ENCODE measurements around the gene ANKRD28. TPM values are rescaled to one million over a fixed set of nuclear protein-coding genes. Genes with fewer than 3 reads are reported as not detected.

The ANKRD28 gene
- total and polyA plus RNA-seq, 2 donors from 2014 or later, result 9.8 to 72.4 TPM

DNA sequence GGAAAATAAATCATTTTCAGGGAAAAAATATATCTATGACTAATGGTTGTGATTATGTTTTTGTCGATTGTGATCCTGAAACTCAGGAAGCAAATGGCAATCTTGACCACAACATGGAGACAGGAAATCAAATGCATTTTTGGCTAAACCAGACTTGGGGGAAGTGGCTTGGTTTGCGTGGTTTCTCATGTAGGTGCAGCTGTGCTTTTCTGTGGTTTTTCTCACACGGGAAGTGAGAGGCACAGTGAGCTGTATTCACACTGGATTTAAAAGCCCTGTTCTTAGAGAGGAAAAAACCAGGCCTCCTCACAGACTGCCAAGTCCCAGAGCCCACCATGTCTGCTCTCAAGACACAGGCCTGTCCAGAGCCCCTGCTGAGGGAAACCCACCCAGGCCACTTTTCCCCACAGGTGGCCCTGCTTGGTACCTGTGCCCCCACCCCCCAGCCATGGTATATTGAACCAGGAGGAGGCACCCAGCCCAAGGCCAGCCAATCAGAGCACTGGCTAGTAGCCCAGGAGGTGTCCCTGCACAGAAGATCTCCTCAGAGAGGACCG lies 150.1 kb downstream of the ANKRD28 start:
- no peak overlapping the region for H3K4me3 ChIP-seq (ENCODE audit: low read length in 3 of 3)
- H3K9me3 ChIP-seq (ENCODE audit: control insufficient read depth in 2 of 3, insufficient read depth in 1 of 3, low read length in 3 of 3), result no peaks in the 10 kb centered on the region
- FAIRE-seq (no peak), DNase-seq (peak in 1 of 5 donors; percentile 74)
- TF ChIP-seq, protein P1, sequence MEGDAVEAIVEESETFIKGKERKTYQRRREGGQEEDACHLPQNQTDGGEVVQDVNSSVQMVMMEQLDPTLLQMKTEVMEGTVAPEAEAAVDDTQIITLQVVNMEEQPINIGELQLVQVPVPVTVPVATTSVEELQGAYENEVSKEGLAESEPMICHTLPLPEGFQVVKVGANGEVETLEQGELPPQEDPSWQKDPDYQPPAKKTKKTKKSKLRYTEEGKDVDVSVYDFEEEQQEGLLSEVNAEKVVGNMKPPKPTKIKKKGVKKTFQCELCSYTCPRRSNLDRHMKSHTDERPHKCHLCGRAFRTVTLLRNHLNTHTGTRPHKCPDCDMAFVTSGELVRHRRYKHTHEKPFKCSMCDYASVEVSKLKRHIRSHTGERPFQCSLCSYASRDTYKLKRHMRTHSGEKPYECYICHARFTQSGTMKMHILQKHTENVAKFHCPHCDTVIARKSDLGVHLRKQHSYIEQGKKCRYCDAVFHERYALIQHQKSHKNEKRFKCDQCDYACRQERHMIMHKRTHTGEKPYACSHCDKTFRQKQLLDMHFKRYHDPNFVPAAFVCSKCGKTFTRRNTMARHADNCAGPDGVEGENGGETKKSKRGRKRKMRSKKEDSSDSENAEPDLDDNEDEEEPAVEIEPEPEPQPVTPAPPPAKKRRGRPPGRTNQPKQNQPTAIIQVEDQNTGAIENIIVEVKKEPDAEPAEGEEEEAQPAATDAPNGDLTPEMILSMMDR (IDR thresholded peaks at IDR 0.05; ENCODE audit: borderline replicate concordance, extremely low read depth, insufficient read depth), result no peak
- no peak overlapping the region for H3K9ac ChIP-seq (ENCODE audit: low read length in 3 of 3)
- intact Hi-C loops (cut with DNase I), result no loop called here
- no peak overlapping the region for H3K27ac ChIP-seq (ENCODE audit: low read depth in 2 of 2, low read length in 2 of 2)
- peaks cover 0 to 3% (median 2%) of the 10 kb centered on the region in 3 donors for H3K36me3 ChIP-seq (ENCODE audit: control insufficient read depth in 2 of 3, insufficient read depth in 3 of 3, low read length in 3 of 3)
- no peaks in the 10 kb centered on the region for H3K4me1 ChIP-seq (ENCODE audit: control insufficient read depth in 2 of 3, insufficient read depth in 2 of 3, low read depth in 1 of 3, low read length in 3 of 3)
- H3K27me3 ChIP-seq (ENCODE audit: control insufficient read depth, insufficient read depth, low read length), result no peaks in the 10 kb centered on the region

DNA sequence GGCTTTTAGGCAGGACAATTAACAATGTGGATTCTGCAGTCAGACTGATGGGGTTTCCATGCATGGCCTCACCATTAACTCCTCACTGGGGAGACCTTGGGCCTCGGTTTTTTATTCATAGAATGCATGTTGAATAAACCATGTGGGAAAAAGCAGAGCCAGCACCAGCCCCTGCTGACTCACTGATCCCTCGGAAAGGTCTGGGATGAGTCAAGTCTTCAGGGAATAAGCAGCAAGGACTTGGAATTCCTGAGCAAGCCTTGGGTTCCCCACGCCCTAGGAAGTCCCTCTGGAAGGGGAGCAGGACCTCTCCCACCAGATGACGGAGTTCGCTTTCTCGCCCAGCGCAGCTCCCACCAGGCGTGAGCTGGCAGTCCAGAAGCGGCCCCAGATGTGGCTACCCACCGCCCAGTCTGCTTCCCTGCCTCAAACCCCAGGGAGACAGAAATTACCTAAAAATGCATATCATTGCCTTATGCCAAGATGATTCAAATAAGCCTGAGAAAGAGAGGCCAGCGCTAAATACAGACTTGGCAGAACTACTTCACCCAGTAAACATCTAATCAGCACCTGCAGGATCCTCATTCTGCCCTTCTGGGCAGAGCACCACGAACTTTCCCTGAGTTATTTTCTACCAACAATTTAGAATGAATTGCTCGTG lies 150.8 kb downstream of the ANKRD28 start:
- H3K4me1 ChIP-seq (ENCODE audit: control insufficient read depth in 2 of 3, insufficient read depth in 2 of 3, low read depth in 1 of 3, low read length in 3 of 3), result no peaks in the 10 kb centered on the region
- DNase-seq (peak in 1 of 5 donors; percentile 73), FAIRE-seq (no peak)

DNA sequence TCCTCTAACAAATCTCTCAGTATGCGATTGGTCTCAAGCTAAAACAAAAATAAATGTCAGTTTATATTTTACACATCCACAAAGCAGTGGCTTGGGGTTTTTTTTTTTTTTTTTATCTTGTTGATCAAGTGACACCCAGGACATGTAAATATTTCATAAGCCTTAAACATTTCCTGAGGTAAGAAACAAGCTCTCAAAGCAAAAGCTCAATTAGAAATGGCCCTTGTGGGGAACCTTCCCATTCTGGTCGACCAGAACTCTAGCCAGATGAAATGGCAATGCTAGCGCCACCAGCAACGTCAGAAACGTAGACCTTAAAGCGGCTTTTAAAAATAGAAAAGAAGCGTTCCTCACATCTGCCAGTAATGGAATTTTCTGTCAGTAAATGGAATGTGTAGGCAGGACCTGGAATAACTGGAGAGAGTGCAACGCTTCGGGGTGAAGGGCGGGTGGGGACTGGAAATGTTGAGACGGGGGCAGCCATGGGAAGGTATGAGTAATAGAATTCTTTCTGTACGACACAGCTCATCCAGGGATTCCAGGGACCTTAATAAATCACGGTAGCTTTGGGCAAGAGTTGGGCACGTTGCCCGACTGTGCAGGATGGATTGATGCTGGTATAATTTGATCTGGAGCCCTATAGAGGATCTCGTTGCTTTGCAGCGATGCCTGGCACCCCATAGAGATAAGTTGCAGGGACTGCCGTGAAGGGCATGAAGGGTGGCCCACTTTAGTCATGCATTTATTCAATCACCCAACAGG lies 151.9 kb downstream of the ANKRD28 start:
- intact Hi-C loops (cut with DNase I), result no loop called here
- TF ChIP-seq, protein P1 (IDR thresholded peaks at IDR 0.05; ENCODE audit: borderline replicate concordance, extremely low read depth, insufficient read depth), result no peak
- Histone ChIP-seq H3K4me1 (ENCODE audit: control insufficient read depth in 2 of 3, insufficient read depth in 2 of 3, low read depth in 1 of 3, low read length in 3 of 3) (no peaks in the 10 kb centered on the region), H3K27ac (ENCODE audit: low read depth in 2 of 2, low read length in 2 of 2) (no peak overlapping the region), H3K4me3 (ENCODE audit: low read length in 3 of 3) (no peak overlapping the region), H3K27me3 (ENCODE audit: control insufficient read depth, insufficient read depth, low read length) (no peaks in the 10 kb centered on the region), H3K9ac (ENCODE audit: low read length in 3 of 3) (no peak overlapping the region), H3K36me3 (ENCODE audit: control insufficient read depth in 2 of 3, insufficient read depth in 3 of 3, low read length in 3 of 3) (peaks cover 0 to 6% (median 2%) of the 10 kb centered on the region in 3 donors), H3K9me3 (ENCODE audit: control insufficient read depth in 2 of 3, insufficient read depth in 1 of 3, low read length in 3 of 3) (no peaks in the 10 kb centered on the region)
- FAIRE-seq, result no peak
- DNase-seq, result peak in 1 of 5 donors; percentile 57

More for the DNA sequence above, 150.8 kb downstream of the ANKRD28 start:
- no peak overlapping the region for H3K4me3 ChIP-seq (ENCODE audit: low read length in 3 of 3)
- H3K27ac ChIP-seq (ENCODE audit: low read depth in 2 of 2, low read length in 2 of 2), result no peak overlapping the region
- H3K9ac ChIP-seq (ENCODE audit: low read length in 3 of 3), result no peak overlapping the region
- TF ChIP-seq, protein P1 (IDR thresholded peaks at IDR 0.05; ENCODE audit: borderline replicate concordance, extremely low read depth, insufficient read depth), result no peak
- intact Hi-C loops (cut with DNase I), result no loop called here
- no peaks in the 10 kb centered on the region for H3K27me3 ChIP-seq (ENCODE audit: control insufficient read depth, insufficient read depth, low read length)
- H3K9me3 ChIP-seq (ENCODE audit: control insufficient read depth in 2 of 3, insufficient read depth in 1 of 3, low read length in 3 of 3), result no peaks in the 10 kb centered on the region
- H3K36me3 ChIP-seq (ENCODE audit: control insufficient read depth in 2 of 3, insufficient read depth in 3 of 3, low read length in 3 of 3), result peaks cover 0 to 3% (median 2%) of the 10 kb centered on the region in 3 donors

Data from kidney (tissue), 14 donors.